Measurements from ENCODE around the gene AAGAB. TPM values are rescaled to one million over a fixed set of nuclear protein-coding genes. Genes with fewer than 3 reads are reported as not detected.
"Not testable (repeated sequence)": the region's sequence is repeated elsewhere in the genome, so short reads cannot be mapped to it uniquely, and the experiment has no call there.

AAGAB gene
- polyA plus RNA-seq = 43.1 TPM

GRCh38 chr15:67254238-67255175 is at the start of gene AAGAB, which contains the start of gene IQCH:
TSS of gene AAGAB (minus strand) at chr15:67254661. CDS start at chr15:67254631, 30 bp downstream.
TSS of gene IQCH (plus strand) at chr15:67254786. CDS start at chr15:67254897, 111 bp downstream.
- no peaks in the 10 kb centered on the region for H3K27me3 Mint-ChIP-seq
- H3K27ac Mint-ChIP-seq = peak within 1 kb of the TSS; percentile 81 to 91 (median 89)
- peak within 1 kb of the TSS; percentile 96 to 98 (median 98) for H3K4me3 Mint-ChIP-seq
- peaks cover 17 to 33% (median 26%) of the 10 kb centered on the region in 3 donors for H3K4me1 Mint-ChIP-seq
- H3K9me3 Mint-ChIP-seq = no peaks in the 10 kb centered on the region
- peaks cover 2% of the 10 kb centered on the region for H3K36me3 Mint-ChIP-seq

DNA sequence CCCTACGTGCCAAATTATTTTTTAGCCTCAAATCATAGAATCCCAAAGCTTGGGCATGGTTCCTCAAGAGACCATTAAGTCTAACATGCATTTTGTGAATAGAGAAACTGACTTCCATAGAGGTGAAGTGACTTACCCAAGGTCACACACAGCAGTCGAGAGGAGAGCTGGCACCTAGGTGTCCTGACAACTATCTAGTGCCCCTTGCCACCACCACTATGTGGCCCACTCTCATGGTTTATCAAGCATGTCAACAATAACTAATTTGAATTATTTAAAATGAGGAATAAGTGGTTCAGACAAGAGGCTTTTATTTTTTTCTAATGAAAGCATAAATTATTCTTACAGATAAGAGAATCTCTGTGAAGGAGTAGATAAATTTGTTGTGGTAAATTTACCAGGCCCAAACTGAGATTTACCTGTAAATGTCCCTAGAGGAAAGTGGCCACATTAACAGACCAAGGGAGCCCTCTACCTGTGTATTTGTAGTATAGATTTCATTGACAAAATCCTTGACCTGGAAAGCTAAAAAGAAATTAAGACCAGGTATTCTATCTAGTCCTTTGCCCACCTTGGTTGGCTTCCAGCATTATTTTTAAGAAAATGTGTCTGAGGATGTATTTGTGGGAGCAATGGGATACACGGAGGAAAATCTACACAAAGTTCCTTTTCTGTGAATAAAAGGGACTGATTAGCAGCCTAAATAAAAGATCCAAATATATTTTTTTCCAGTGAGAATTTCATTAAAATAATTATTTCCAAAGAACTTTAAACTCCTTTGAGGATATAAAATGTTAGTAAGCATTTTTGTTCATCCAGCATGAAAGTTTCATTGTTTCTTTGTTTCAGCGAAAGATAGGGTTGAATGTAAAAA is 49.3 kb upstream of the AAGAB start:
- Mint-ChIP-seq H3K4me1 (peaks cover 0 to 4% (median 0%) of the 10 kb centered on the region in 3 donors), H3K9me3 (no peaks in the 10 kb centered on the region), H3K4me3 (no peak overlapping the region), H3K36me3 (no peaks in the 10 kb centered on the region), H3K27ac (no peak overlapping the region), H3K27me3 (no peaks in the 10 kb centered on the region)

DNA sequence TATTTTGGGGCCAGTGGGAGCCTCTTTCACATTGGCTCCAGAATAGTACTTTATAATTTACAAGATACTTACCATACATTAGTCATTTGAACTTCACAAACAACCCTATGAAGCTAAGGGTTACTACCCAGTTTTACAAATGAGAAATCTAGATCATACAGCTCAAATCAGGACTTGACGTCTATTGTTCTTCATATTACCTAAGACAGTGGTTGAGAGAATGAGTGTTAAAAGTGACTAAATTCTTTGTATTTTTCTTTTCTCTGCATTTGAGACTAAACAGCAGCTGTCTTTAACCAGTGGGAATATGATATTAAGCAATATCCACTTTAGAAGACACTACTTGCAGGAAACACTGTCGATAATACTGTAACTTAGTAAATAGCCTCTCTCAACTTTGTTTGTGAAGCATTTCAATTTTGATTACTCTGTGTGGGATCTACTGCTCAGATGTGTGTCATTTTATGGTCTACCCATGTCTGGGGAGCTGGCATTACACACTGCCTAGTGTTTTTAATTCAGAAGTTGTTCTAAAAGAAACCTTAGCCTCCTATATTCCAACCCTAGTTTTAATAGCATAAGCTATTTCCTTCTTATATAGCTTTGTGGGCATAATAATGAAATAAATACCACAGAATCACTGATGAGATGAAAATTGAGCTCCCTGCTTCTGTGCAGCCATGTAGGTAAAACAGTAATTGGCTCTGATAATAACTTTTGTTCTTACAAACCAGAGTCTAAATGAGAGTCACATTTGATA is 46.0 kb upstream of the AAGAB start:
- no peak overlapping the region for H3K4me3 Mint-ChIP-seq
- H3K4me1 Mint-ChIP-seq = peaks cover 14 to 20% (median 17%) of the 10 kb centered on the region in 3 donors
- H3K27me3 Mint-ChIP-seq = no peaks in the 10 kb centered on the region
- H3K36me3 Mint-ChIP-seq = no peaks in the 10 kb centered on the region
- no peaks in the 10 kb centered on the region for H3K9me3 Mint-ChIP-seq
- H3K27ac Mint-ChIP-seq = no peak overlapping the region

DNA sequence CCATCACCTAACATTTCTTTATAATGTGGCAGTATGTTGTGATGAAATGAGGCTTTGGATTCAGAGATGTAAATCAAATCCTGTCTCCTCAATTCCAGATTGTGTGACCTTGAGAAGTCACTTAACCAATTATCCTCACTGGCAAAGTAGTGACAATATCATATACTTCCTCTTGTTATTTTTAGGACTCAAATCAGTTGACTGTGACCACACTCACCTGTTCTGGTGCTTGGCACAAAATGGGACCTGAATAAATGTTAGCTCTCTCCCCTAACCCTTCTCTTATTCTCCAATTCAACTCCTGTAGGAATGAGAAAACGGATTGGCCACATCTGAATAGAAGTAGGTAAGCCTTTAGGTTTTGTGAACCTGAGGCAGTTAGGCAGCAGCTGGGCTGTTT is 42.2 kb upstream of the AAGAB start:
- Mint-ChIP-seq H3K9me3 (no peaks in the 10 kb centered on the region), H3K4me3 (peak overlapping the region in 2 of 4 donors; percentile 18 to 61), H3K27me3 (no peaks in the 10 kb centered on the region), H3K4me1 (peaks cover 14 to 17% (median 16%) of the 10 kb centered on the region in 3 donors), H3K36me3 (no peaks in the 10 kb centered on the region), H3K27ac (peak overlapping the region in 1 of 3 donors; percentile 6)

DNA sequence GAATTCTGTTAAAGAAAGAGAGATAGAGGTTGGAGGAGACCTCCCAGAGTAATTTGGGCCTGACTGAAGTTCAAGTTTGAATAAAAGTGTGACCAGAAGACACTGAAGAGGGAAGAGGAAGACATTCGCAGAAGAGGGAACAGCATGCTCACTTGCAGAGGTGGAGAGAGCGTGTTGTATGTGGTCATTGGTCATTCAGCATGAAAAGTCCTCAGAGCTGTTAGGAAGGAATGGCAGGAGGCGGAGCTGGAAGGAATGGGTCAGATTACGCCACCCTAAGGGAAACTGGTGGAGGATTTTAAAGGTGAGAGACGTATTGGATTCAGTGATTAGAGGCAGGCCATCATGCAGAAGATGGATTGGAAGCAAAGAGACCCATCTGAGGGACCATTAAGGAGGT is 41.7 kb upstream of the AAGAB start:
- peak overlapping the region in 1 of 4 donors; percentile 25 for H3K4me3 Mint-ChIP-seq
- peaks cover 14 to 17% (median 16%) of the 10 kb centered on the region in 3 donors for H3K4me1 Mint-ChIP-seq
- H3K9me3 Mint-ChIP-seq = no peaks in the 10 kb centered on the region
- no peaks in the 10 kb centered on the region for H3K27me3 Mint-ChIP-seq
- H3K27ac Mint-ChIP-seq = peak overlapping the region in 1 of 3 donors; percentile 6
- no peaks in the 10 kb centered on the region for H3K36me3 Mint-ChIP-seq

- peaks cover 0 to 2% (median 2%) of the 10 kb centered on the region in 3 donors for H3K9me3 Mint-ChIP-seq
- H3K27ac Mint-ChIP-seq = no peak overlapping the region
- H3K4me1 Mint-ChIP-seq = no peaks in the 10 kb centered on the region
- no peaks in the 10 kb centered on the region for H3K27me3 Mint-ChIP-seq
- H3K36me3 Mint-ChIP-seq = peaks cover under 1% of the 10 kb centered on the region
- H3K4me3 Mint-ChIP-seq = no peak overlapping the region
Measured at GRCh38 chr15:67290319-67290718, 35.9 kb upstream of the AAGAB start.

GRCh38 chr15:67286400-67286799 is 31.9 kb upstream of the AAGAB start:
- not testable (repeated sequence) for H3K4me1 Mint-ChIP-seq, H3K27ac Mint-ChIP-seq, H3K36me3 Mint-ChIP-seq, H3K4me3 Mint-ChIP-seq, H3K9me3 Mint-ChIP-seq, H3K27me3 Mint-ChIP-seq

DNA sequence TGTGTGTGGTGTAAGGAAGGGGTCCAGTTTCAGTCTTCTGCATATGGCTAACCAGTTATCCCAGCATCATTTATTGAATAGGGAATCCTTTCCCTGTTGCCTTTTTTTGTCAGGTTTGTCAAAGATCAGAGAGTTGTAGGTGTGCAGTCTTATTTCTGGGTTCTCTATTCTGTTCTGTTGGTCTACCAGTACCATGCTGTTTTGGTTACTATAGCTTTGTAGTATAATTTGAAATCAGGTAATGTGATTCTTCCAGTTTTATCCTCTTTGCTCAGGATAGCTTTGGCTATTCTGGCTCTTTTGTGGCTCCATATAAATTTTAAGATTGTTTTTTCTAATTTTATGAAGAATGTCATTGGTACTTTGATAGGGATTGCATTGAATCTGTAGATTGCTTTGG is 31.2 kb upstream of the AAGAB start:
- H3K4me3 Mint-ChIP-seq, H3K27me3 Mint-ChIP-seq, H3K36me3 Mint-ChIP-seq, H3K9me3 Mint-ChIP-seq, H3K27ac Mint-ChIP-seq, H3K4me1 Mint-ChIP-seq: not testable (repeated sequence)

DNA sequence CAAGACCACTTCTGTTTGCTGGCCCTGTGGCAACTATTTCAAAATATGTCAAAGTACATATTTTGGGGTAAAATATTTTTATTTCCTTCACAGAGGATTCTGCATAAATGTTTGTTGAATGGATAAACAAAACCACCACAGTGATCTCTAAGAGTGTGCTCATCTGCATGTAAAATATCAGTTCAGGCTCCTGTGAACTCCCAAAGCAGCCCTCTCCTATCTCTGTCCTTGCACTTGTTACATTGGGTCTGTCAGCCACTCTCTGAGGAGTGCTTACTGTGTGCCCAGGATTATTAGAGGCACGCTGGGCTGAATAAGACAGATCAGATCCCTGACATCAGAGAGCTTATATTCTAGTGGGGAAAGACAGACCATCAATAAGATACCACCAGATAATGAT is 27.3 kb upstream of the AAGAB start:
- H3K36me3 Mint-ChIP-seq = peaks cover 10% of the 10 kb centered on the region
- H3K4me1 Mint-ChIP-seq = peaks cover 0 to 4% (median 0%) of the 10 kb centered on the region in 3 donors
- H3K9me3 Mint-ChIP-seq = peaks cover 0 to 4% (median 3%) of the 10 kb centered on the region in 3 donors
- H3K27me3 Mint-ChIP-seq = peaks cover 7% of the 10 kb centered on the region
- no peak overlapping the region for H3K27ac Mint-ChIP-seq
- H3K4me3 Mint-ChIP-seq = no peak overlapping the region

DNA sequence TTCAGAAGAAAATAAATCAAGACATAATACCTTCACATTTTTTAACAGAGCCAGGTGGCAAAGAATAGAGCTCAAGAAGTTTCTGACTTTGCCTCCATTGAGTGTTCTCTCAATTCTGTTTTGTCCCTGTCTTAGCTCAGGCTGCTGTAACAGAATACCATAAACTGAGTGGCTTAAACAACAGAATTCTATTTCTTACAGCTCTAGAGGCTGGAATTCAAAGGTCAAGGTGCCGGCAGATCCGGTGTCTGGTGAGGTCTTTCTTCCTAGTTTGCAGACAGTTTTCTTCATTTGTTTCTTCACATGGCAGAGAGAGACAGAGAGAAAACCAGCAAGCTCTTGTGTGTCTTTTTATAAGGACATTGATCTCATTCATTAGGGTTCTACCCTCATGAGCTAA is 25.8 kb upstream of the AAGAB start:
- no peak overlapping the region for H3K27ac Mint-ChIP-seq
- peaks cover 8% of the 10 kb centered on the region for H3K36me3 Mint-ChIP-seq
- peaks cover 7% of the 10 kb centered on the region for H3K27me3 Mint-ChIP-seq
- H3K4me1 Mint-ChIP-seq = peaks cover 0 to 4% (median 0%) of the 10 kb centered on the region in 3 donors
- H3K9me3 Mint-ChIP-seq = peaks cover 0 to under 1% (median under 1%) of the 10 kb centered on the region in 3 donors
- H3K4me3 Mint-ChIP-seq = no peak overlapping the region

DNA sequence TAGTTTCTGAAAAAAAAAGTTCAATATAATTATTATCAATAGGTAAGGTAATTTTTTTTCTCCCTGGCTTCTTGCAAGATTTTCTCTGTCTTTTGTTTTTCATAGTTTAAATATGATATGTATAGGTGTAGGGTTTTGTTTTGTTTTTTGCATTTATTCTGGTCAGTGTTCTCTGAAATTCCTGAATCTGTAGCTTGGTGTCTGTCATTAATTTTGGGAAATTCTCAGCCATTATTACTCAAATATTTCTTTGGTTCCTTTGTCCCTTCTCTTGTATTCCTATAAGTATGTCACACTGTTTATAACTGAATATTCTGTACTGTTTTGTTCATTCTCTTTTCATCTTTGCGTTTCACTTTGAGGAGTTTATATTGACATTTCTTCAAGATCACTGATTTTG is 22.2 kb upstream of the AAGAB start:
- peaks cover 12% of the 10 kb centered on the region for H3K27me3 Mint-ChIP-seq

GRCh38 chr15:67274236-67274635 is 19.8 kb upstream of the AAGAB start:
- peak overlapping the region in 1 of 4 donors; percentile 1 for H3K4me3 Mint-ChIP-seq
- H3K27me3 Mint-ChIP-seq = peaks cover 8% of the 10 kb centered on the region
- peaks cover 2 to 17% (median 10%) of the 10 kb centered on the region in 3 donors for H3K9me3 Mint-ChIP-seq
- H3K27ac Mint-ChIP-seq = no peak overlapping the region
- H3K36me3 Mint-ChIP-seq = peaks cover 7% of the 10 kb centered on the region
- peaks cover 0 to 4% (median 2%) of the 10 kb centered on the region in 3 donors for H3K4me1 Mint-ChIP-seq

More for the DNA sequence above, 22.2 kb upstream of the AAGAB start:
- no peak overlapping the region for H3K27ac Mint-ChIP-seq
- peaks cover 0 to 3% (median 0%) of the 10 kb centered on the region in 3 donors for H3K4me1 Mint-ChIP-seq
- H3K36me3 Mint-ChIP-seq = peaks cover 7% of the 10 kb centered on the region
- peaks cover 2 to 17% (median 10%) of the 10 kb centered on the region in 3 donors for H3K9me3 Mint-ChIP-seq
- H3K4me3 Mint-ChIP-seq = no peak overlapping the region

GRCh38 chr15:67267951-67268941 is 13.8 kb upstream of the AAGAB start:
- peaks cover 3% of the 10 kb centered on the region for H3K36me3 Mint-ChIP-seq
- no peak overlapping the region for H3K27ac Mint-ChIP-seq
- H3K27me3 Mint-ChIP-seq = peaks cover 3% of the 10 kb centered on the region
- peaks cover 0 to 2% (median 1%) of the 10 kb centered on the region in 3 donors for H3K4me1 Mint-ChIP-seq
- H3K9me3 Mint-ChIP-seq = peaks cover 0 to 6% (median 5%) of the 10 kb centered on the region in 3 donors
- no peak overlapping the region for H3K4me3 Mint-ChIP-seq

All from IgD-negative memory B cell (primary cell).